Kasumi-1 (cell line): ENCODE results near the gene AGRN.

ENCODE experiments used
- DNase-seq, 2 experiments: peaks; one replicate each; lab custom pipeline; 2025; lab: John Stamatoyannopoulos, UW

The AGRN gene

DNA sequence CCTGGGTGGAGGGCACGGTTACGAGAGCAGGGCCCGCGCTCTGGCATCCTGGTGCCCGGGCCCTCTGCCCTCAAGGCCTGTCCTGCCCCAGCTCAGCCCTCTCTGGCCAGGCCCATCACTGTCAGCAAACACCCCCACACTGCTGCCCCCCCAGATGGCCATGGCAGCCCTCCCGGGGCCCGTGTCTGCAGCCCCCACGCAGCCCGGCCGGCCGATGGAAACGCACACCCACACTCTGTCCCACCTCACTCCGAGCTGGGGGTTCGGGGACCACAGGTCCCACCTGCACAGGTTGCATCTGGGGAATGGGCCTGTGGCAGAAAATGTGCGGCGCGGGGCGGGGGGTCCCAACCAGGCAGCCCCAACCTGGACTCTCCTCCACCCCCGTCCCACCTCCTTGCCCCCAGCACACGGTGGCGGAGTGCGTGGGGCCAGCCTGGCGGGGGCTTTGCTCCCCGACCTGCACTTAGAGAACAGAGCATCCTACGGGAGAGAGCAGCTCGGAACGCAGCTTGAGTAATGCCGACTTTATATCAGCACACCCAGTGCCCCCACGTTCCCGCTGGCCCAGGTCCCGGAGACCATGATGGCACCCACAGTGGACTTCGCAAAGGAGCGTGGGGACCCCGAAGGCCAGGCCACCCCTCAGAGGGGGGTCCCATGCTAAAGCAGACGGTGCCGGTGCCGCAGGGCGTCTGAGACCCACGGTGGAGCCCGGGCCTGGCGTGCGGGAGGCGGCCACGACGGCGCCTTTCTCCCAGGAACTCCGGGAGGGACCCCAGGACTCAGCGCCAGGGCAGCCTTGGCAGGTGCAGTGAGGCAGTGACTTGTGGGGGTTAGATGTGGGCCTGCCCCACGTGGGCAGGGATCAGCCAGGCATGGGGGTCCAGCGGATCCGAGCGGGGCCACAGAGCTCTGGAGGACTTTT is 61.7 kb downstream of the AGRN start:
- DNase-seq = no peak

- DNase-seq = no peak
Measured at GRCh38 chr1:1082239-1082775, 62.4 kb downstream of the AGRN start.

DNA sequence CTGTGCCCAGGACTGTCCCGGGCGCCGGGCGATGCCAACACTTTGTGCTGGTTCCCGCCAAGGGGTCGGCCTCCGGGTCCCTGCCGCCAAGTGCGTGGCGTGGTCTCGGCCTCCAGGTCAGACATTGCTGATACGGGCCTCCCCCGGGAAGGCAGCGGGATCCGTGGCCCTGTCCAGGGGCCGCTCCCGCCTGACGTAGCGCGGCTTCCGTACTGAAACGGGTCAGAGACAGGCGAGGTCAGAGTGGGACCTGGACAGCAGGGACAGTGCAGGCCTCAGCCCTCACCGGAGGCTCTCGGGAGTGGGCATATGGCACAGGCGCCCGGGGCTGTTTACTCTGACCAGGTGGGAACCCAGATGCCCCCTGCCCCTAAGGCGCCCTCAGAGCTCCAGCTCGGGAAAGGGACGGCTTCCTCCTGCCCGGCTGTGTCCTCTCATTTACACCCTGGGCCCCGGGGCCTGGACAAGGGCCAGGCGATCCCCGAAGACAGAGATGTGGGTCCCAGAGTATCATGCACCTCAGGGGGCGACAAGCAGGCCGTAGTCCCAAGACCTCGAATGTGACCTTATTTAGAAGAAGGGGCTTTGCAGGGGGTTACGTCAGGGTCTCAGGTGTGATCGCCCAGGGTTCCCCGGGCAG is 63.0 kb downstream of the AGRN start:
- no peak for DNase-seq

DNA sequence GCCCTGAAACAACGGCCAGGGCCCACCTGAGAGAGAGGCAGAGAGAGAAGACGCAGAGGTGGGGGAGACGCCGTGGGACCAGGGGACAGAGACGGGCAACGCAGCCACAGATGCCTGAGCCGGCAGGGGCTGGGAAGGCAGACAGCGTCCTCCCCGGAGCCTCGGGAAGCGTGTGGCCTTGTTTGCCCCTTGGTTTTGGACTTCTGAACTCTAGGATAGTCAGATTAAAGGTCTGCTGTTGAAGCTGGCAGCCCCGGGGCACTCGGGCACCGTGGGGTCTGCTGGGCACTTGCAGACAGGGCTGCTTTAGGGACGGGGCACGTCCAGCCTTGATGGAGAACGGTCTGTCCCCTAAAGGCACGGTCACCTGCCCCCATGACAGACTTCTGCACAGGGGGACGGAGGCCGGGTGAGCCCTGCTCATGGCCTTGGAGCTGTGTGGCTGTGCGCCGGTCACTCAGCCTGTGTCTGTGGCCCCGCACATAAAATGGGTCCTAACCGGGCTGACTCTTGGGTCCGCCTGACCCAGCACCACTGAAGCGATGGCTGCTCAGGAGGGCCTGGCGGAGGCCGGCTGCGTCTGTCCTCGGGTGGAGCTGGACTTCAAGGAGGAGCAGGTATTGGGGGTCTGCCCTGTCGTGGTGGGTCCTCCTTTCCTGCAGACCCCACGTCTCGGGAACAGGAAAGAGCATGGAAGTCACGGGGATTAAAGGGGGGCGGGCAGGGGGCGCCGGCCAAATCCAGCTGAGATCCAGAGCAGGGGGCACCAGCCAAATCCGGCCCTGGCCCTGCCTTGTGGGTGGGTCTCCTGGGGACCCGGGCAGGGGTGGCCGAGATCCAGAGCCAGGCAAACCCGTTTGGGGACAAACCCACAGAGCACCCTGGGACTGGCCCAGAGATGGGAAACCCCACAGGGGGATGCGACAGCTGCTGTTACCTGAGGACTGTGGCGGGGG is 63.8 kb downstream of the AGRN start:
- no peak for DNase-seq

DNA sequence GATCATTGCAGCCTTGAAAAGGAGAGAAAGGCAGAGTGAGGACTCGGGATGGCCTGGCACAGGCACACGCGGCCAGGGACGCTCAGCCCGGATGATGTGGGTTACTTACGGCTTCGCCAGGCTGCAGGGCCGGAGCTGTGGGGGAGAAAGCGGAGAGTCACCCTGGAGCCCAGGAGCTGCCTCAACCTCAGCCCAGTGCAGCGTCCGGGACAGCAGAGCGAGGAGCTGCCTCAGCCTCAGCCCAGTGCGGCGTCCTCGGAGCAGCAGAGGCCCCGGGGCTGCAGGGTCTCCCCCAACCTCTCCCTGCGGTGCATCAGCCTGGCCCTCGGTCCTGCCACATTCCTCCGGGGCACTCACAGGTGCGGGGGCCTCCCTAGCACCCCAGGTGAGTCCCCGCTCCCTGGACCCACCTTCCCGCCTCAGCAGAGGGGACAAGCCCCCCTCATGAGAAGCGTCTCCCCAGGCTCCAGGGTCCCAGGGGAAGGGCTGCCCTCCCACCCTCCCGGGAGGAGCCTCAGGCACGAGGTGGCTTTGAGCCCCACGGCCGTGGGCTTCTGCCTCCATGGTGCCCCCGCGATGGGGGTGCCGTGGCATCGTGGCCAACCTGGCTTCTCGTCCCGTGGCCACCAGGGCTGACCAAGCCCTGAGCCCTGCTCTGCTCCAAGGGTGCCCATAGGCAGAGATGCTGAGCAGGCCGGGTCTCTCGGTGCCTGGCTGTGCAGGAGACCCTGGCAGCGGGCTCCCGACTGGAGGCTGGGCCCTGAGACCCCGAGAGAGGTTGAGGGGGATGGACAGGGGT is 64.7 kb downstream of the AGRN start:
- no peak for DNase-seq

GRCh38 chr1:1085171-1085841 is 65.4 kb downstream of the AGRN start:
- no peak for DNase-seq

DNA sequence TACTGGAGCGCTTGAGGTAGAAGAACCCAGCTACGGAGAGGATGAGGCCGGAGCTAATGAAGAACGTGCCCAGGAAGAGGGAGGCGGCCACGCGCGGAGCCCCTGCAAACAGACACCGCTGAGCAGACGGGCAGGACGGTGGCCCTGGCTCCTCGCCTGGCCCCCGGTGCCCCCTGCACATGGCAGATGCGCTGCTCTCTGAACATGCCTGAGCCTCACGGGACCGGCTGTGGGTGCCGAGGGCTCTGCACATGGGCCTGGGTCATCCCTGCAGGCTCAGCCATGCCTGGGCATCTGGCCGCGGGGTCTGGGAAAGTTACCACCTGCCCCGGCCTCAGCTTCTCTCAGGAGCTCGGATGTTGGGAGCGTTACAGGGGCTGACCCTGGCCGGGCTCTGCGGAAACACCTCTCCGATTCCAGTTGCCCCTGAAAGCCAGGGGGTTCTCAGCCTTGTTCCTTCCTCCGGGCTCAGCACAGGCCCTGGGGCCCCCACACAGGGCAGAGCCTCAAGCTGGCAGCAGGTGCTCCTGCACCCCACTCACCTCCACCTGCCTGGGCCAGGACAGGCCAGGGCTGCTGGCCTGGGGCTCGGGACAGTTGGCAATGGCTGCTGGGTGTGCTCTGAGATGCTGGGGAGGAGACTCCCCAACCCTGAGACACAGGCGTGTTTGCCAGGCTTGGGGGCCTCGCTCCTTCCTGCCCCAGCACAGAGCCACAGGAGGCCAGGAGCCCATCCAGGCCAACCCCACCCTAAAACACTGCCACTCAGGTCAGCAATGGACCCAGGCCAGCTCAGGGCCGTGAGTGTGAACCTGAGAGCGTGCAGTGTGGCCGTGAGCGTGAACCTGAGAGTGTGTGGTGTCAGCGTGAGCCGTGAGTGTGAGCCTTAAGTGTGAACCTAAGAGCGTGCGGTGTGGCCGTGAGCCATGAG is 66.3 kb downstream of the AGRN start:
- DNase-seq = no peak

- no peak for DNase-seq
Measured at GRCh38 chr1:1086911-1087341, 67.0 kb downstream of the AGRN start.

DNA sequence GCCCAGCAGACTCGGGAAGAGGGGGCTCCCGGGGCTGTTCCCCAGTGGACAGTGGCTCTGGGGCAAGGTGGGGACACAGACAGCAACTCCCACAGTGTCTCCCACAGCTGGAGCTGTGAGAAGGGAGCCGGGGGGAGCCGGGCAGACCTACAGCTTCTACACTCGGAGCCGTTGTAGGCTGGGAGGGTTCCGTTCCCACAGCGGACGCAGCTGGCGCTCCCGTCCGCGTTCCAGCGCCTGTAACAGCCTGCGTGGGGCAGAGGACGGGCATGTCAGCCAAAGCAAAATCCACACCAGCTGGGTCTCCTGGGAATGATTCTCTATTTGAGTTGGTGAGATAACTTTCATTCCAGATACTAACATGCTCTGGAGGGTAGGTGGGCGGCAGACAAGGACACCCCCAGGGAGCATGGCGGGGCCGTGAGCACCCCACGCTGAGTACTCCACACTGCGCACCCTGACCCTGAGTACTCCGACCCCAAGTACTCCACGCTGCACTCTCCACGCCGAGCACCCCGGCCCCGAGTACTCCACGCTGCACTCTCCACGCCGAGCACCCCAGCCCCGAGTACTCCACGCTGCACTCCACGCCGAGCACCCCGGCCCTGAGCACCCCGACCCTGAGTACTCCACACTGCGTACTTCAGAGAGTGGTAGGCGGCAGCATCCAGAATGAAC is 67.6 kb downstream of the AGRN start:
- no peak for DNase-seq

DNA sequence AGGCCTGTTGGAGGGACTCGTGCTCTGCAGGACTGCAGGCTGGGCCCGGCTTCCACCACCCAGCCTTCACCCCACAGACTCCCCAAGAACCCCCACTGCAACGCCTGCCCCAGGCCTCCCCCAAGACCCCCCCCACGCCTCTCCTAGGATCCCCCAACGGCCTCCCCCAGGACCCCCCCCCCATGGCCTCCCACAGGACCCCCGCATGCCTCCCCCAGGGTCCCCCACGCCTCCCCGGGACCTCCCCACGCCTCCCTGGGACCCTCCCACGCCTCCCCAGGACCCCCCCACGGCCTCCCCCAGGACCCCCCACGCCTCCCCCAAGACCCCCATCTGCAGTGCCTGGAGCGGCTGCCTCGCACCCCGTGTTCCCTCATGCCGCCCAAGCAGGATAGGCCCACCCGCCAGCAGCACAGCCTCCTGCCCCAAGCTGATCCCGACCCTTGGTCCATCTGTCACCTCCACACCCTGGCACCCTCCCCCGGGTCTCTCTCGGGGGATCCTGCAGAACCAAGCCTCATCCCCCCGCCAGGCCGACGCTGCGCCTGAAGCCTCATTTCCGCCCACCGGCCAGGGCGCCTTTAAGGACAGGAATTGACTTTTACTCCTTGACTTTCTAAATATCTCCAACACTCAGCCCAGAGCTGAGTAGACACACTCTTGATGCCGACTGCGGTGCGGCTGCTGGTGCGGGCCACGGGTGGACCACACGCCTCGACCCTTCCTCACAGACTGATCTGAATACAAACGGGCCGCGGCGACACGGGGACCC is 68.3 kb downstream of the AGRN start:
- no peak for DNase-seq

DNA sequence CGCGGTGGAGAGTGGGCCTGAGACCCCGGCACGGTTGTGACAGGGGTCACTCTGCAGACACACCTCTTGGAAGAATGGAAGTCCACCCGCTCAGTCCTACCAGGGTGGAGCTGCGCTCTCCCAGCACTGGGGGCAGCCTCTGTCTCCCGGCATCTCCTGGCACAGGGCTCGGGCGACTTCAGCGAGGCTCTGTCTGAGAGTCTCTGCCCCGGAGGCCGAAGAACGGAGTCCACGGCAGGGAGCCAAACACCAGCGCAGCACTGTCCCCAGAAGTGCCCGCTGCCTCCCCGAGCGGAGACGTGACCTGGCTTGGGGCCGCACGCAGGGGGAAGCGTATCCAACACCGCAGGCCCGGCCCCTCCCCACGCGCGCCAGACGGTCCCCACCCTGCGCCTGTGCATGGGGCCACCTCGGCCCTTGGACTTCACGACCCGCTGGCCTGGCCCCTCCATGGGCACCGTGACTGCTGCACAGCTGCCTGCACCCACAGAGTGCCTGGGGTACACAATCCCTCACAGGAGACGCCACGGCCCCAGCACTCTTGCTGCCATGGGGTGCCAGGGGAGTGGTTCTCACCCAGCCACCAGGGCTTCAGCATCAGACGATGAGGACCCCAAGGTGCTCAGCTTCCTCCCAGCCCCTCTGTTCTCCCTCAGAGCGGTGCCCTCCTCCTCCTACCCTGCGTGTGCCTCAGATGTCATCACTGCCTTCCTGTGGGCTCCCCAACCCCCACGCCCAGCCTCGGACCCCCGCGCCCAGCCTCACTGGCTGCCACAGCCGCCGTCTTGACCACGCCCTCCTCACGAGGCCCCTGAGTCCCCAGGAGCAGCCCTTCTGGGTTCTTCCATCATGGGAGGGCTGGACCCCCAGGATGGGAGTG is 69.1 kb downstream of the AGRN start:
- DNase-seq = no peak

DNA sequence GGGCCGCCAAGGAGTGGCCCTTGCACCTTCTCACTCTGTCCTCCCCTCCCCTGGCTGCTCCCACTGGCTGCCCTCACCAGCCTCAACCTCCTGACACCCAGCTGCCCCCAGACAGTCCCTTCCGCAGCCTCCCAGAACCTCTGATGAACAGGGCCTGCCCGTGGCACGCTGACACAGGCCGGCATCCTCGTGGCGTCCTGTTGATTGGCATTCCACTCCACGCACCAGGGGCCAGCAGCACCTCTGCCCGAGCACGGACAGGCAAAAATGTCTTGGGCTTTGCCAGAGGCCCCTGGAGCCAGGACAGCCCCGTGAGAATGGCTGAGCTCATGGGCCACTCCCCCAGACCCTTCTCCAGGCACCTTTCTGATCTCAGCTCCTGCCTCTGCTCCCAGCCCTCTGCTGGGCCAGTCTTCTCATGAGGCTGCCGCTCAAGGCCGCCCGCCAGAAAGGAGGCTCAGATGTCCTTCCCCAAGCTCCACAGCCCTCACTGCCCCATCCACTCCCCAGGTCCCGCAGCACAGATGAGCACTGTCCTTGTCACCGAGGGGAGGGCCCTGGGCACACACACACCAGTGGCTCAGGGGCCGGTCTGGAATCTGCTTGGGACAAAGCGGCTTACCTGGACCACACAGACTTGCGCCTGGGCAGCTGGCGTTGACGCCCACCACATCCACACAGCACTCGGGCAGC is 70.0 kb downstream of the AGRN start:
- DNase-seq = no peak

DNA sequence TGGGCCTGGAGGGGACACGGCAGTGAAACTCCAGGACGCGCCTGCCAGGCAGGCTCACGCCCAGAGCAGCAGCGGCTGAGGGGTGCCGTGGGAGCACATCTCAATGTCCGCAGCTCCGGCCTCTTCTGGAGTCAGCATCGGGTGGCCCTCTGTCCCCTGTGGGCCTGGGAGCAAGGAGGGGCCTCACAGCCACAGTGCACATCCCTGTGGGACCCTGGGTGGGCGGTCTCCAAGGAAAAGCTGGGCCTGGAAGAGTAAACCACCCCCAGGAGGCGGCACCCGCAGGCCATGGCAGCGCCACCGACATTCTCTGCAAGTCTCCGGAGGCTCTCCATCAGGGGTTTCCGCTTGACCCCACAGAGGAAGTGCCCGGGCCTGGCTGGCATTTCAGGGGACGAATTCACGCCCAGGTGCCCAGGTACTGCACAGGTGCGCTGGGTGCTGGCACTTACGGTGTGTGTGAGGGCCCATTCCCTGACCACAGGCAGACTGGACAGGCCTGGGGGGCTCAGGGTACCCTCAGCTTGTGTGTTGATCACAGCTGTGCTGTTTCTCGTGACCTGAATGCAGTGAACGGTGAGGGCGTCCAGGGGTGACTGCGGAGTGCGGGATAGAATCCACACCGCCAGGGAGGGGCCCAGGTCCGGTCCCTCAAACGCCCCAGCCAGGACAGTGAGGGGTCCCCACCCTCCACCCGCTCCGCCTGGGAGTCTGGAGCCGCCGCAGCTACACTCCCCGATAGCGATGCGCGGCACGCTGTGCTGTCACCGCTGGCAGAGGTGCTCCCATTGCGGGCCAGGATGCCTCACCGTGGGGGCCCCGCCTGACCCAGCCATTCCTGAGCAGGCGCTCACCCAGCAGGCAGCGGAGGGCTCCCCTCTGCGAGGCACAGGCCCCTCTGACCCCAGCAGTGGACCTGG is 70.8 kb downstream of the AGRN start:
- no peak for DNase-seq

DNA sequence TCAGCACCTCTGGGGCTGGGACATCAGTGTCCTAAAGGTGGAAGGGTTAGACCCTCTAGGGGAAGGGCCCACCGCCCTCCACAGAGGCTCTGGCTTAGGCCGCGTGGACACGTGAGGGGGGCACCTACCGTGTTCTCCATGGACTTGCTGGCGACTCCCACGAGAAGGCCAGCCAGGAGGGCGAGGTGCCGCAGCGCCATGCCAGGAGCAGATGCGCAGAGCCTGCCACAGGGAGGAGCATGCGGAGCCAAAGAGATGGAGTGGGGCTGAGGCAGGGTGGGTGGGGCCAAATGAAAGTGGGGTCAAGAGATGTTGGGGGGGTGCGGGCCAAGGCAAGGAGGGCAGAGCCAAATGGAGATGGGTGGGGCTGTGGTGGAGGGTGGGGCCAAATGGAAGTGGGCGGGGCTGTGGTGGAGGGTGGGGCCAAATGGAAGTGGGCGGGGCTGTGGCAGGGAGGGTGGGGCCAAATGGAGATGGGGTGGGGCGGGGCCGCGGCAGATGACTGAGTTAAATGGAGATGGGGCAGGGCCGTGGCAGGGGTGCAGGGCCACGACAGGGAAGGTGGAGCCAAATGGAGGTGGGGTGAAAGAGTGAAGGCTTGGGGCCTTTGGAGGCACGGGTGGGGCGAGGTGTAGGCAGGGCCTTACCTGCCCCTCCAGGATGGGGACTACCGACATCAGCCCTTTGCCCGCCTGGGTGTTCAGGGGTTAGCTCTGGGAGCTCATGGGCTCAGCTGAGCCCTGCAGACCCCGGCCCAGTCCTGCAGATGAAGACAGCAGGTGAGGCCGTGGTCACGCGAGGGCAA is 71.6 kb downstream of the AGRN start:
- no peak for DNase-seq
